Measurements from ENCODE around the gene COBL. TPM values are rescaled to one million over a fixed set of nuclear protein-coding genes. Genes with fewer than 3 reads are reported as not detected.

COBL gene
- total and polyA plus RNA-seq, 8 donors, result 7.4 to 32.0 (median 16.8) TPM

GRCh38 chr7:51017576-51018535 lies 298.8 kb downstream of the COBL start:
- DNase-seq (no peak), ATAC-seq (no peak), FAIRE-seq (no peak)
- Histone ChIP-seq H3K27ac (peak overlapping the region in 1 of 4 donors; percentile 70), H3K36me3 (no peaks in the 10 kb centered on the region), H3K9me3 (no peaks in the 10 kb centered on the region), H3K4me1 (peaks cover 12 to 20% (median 19%) of the 10 kb centered on the region in 3 donors), H3K4me3 (no peak overlapping the region), H3K27me3 (no peaks in the 10 kb centered on the region)
- 94 to 97% methylated on average over 16 of the region's 16 CpGs for WGBS, 2 donors
- TF ChIP-seq CTCF (IDR thresholded peaks at IDR 0.05), result no peak
- intact Hi-C loops (cut with DNase I), result no loop called here

GRCh38 chr7:51016546-51016945 lies 300.1 kb downstream of the COBL start:
- WGBS, 2 donors, result 95% methylated on average over 9 of the region's 9 CpGs

GRCh38 chr7:51015581-51015980 lies 301.0 kb downstream of the COBL start:
- Histone ChIP-seq H3K27me3 (no peaks in the 10 kb centered on the region), H3K4me1 (peaks cover 8 to 14% (median 13%) of the 10 kb centered on the region in 3 donors), H3K27ac (no peak overlapping the region), H3K4me3 (no peak overlapping the region), H3K36me3 (no peaks in the 10 kb centered on the region), H3K9me3 (no peaks in the 10 kb centered on the region)
- ATAC-seq, result no peak
- WGBS, 2 donors, result 90 to 93% methylated on average over 11 of the region's 11 CpGs
- no peak for TF ChIP-seq CTCF (IDR thresholded peaks at IDR 0.05)
- no peak for FAIRE-seq
- intact Hi-C loops (cut with DNase I), result no loop called here
- no peak for DNase-seq

More at GRCh38 chr7:51016546-51016945, 300.1 kb downstream of the COBL start:
- DNase-seq, result no peak
- Histone ChIP-seq H3K27ac (no peak overlapping the region), H3K36me3 (no peaks in the 10 kb centered on the region), H3K4me3 (no peak overlapping the region), H3K4me1 (peaks cover 12 to 20% (median 19%) of the 10 kb centered on the region in 3 donors), H3K27me3 (no peaks in the 10 kb centered on the region), H3K9me3 (no peaks in the 10 kb centered on the region)
- no peak for FAIRE-seq
- TF ChIP-seq CTCF (IDR thresholded peaks at IDR 0.05), result no peak
- ATAC-seq, result no peak
- intact Hi-C loops (cut with DNase I), result no loop called here

GRCh38 chr7:51014811-51015210 lies 301.8 kb downstream of the COBL start:
- H3K9me3 ChIP-seq, result no peaks in the 10 kb centered on the region
- no peak for ATAC-seq
- no peak for TF ChIP-seq CTCF (IDR thresholded peaks at IDR 0.05)

More at GRCh38 chr7:51014811-51015210, 301.8 kb downstream of the COBL start:
- WGBS, 2 donors, result 71 to 72% methylated on average over 16 of the region's 16 CpGs
- Histone ChIP-seq H3K4me3 (no peak overlapping the region), H3K27me3 (no peaks in the 10 kb centered on the region), H3K4me1 (peaks cover 6 to 8% (median 8%) of the 10 kb centered on the region in 3 donors), H3K27ac (no peak overlapping the region), H3K36me3 (no peaks in the 10 kb centered on the region)
- FAIRE-seq, result no peak
- no peak for DNase-seq
- intact Hi-C loops (cut with DNase I), result no loop called here
